Activated T-cell treated with anti-CD3 and anti-CD28 coated beads for 4 hours (primary cell): ENCODE data around the gene TOX3.

Experiments used
- DNase-seq: peaks from one replicate; pipeline ENCODE4 v3.0.0-alpha.2; 2020

Gene TOX3

DNA sequence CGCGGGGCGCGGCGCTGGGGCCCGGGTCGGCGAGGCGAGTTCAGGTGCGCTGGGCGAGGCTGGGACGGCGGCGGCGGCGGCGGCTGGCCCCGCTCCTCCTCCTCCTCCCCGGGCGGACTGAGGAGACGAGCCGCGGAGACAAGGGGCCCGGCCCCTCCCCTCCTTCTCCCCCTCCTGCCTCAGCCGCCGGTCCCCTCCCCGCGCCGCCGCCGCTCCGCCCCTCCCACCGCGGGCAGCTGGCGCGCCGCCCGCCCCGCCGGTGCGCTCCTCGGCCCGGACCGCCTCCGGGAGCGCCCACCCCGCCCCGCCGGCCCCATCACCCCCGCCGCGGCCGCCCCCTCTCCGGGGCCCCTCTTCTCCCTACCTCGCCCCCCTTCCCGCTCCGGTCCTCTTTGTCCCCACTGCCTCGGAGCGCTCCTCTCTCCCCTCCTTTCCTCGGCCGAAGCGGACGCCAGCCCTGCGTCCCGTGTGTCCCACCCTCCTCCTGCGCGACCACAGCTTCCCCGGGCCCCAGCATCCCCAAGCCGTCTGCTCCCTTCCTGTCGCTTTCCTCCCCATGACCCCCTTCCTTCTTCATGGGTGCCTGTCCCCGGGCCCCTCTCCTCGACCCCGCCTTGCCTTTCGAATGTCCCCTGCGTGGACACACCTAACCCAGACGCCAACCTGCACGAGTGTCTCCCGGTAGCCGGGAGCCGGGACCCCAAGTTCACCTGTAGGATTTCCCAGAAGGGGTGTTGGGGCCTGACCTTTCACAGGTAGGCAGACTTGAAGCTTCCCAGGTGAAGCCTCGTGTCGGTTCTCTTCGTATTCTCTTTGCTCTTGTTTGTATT lies at the start of gene TOX3:
TSS of gene TOX3 (minus strand) at position 140 of the 830 bp plus-strand sequence. CDS start 420 bp downstream, outside the sequence.
- no peak for DNase-seq

DNA sequence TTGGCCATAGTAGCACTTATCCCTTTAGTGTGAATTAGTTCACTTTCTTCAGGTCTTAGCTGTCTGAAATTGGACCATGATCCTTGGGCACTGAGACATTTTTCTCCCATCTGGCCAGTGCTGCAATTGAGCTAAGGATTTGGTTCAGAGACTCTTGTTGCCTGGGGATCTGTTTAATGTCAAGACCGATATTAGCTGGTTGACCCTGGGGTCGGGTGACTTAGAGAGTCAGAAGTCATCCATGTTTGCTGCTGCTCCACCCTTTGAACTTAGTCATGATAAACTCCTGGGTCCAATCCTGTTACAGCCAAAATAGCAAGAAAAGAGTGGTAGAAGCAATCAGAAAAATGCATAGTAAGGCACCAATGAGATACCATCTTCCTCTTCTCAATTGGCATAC lies 45.8 kb upstream of the TOX3 start:
- DNase-seq, result no peak

DNA sequence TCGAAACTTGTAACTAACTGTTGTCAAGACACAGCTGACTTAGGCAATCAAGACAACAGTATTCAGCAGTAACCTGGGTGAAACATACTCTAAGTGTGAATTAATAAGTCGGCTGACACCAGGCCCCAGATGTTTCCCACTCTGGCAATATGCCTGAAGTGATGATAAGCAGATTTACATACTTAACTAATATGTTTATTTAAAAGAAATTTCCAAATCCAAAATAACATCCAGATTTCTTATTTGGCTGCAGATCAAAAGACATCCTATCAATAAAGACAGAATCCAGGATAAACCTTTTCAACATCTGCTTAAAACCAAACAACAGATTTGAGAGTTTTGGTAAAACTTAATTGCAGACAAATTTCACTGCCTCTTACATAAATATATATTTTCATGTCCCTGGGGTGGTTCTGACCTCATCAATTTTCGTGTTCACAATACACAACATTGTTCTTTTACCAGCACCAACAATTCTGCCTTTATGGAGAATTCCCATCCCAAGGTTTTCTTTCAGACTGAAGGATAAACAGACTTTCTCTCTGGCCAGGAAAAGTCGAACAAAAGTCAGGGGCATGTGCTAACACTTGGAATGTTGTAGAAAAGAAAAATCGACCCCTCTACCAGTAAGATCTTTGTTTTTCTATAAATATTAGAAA lies 45.1 kb upstream of the TOX3 start:
- DNase-seq, result no peak

DNA sequence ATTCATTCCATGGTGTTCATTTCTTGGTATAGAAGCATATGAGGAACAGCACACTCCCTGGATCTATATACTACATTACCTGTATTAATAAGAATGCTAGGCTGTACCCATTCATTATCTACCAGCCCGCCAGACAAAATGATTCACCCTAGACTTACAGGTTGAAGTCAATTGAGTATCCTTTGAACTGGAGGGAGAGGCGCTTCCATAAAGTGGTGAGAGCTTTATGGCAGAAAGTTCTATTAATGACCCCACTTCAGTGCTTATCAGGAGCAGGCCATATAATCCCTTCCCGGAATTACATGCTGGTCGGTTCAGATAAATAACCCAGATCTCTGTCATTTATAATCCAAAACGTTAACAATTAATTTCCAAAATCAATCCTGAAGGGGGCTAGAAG lies 44.5 kb upstream of the TOX3 start:
- DNase-seq, result no peak

GRCh38 chr16:52586159-52586558 lies 39.2 kb upstream of the TOX3 start:
- no peak for DNase-seq

GRCh38 chr16:52584354-52585320 lies 37.7 kb upstream of the TOX3 start:
- DNase-seq, result no peak

DNA sequence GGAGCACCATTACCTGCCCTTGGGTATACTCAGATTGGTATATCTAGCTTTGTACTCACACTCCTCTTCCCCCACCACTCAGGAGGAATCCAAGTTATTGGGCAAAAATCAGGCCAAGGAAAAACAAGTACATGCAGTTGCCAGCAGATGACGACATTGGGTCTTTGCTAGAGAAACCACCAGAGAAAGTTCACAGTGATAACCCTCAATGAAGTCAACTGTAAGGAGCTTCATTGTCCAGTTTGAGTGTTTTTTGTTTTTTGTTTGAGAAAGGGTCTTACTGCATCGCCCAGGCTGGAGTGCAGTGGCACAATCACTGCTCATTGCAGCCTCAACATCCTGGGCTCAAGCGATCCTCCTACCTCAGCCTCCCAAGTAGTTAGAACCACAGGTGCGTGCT lies 34.6 kb upstream of the TOX3 start:
- DNase-seq, result no peak

DNA sequence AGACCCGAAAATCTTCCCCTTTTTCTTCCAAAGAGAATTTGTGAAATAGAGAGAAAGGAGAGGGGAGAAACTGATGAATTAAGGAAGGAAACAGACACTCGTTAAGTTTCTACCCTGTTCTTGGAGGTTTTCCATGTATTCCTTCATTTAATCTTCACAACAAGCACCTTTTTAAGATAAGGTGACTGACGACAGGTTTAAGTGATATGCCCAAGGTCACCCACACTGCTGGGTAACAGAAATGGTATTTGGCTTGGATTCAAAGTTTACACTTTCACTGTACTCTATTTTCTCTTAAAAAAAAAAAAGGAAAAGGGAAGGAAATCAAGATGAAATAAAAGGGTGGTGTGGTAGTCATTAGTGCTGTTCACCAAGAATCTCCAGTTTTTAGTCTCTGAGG lies 33.5 kb upstream of the TOX3 start:
- no peak for DNase-seq

- DNase-seq, result no peak
These were observed 32.0 kb upstream of the TOX3 start for GRCh38 chr16:52578829-52579498.

DNA sequence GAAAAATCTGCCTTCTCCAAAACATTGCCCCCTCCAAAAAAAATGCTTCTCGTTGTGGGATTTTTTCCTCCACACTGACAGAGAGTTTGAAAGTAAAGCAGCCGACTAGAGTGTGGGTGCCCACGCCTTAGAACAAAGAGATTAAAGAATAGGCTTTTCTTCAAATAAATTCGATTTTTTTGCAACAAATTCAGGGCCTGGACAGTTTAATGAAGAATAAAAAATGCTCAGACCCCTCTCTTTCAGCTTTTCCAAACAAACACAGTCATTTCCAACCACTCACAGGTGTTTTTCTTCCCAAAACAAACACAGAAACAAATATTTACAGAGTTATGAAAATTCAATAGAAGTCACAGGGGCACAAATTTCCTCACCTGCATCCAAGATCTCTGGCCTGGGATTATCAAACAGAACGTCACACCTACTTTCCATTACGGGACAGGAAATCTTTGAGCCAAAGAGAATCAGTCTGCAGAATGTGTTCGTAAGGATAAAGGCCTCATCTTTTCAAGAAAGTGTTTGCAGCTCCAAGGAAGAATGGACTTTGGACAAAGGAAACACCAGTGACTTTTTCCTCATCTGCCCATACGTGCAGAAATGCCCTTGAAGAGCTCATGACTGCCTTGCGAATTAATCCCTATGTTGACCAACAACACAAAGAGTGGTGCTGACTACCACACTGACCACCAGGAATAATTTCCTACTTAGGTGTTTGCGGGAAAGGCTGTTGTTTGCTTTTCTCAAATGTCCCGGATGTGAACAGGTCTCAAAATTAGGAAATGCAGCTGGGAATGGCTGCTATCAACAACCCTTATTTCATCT lies 31.3 kb upstream of the TOX3 start:
- no peak for DNase-seq

DNA sequence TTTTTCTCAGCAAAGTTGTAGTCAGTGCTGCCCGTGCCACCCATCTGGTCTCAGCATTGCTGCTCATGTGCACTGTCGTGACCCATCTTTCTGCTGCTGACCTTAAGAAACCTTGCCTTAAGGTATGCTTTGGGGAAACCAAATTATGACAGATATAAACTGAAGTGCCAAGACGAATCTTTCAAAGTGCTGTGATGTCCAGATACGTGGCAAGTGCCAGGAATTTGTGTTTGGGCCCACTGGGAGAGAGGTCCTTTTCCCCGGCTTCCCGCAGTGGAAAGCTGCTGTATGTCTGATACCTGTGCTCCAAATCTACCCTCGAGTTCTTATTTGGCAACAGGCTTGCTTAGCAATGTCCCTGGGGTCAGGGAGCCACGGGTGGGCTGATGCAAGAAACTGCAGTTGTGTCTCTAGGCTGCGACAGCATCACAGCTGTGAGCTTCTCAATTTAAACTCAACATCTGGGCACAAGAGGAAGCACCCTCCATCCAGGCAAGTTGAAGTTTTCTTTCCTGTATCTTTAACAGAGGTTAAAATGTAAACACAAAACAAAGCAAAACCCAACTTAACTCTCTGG lies 30.3 kb upstream of the TOX3 start:
- DNase-seq, result no peak

DNA sequence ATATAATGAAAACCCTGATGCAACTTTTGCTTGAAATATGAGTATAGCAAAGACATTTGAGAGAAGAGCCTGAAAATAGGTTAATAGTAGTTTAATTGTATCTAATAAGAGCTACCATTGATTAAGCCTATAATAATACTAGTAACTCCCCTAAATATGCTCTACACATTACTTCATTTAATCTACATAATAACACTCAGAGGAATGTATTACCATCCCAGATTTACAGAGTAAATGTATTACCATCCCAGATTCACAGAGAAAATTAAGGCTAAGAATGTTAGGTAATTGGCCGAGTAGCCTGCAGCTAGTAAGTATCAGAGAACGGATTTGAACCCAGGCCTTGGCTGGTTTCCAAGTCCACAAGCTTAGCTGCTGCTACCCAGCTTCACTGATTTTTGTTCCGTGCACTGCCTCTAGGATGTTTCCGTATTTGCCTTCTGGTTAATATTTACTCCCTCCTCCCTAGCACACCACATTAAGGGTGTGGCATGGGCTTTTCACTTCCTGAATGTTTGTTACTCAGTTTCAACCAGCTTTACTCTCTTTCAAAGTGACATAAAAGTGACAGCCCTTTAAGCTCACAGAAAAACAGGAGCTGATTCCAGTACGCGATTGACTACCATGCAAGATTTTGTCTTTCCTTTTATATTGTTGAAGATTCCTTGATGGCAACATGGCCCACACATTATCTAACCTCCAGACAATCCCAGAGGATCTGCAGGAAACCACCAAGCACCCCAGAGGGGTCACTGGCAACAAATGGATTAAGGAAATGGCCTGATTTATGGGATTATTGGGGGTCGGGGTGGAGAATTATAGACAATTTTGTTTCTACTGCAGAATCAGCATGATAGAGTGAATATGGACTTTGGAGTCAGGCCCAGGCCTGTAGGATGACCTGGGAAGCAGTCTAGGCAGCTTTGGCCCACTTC lies 26.7 kb upstream of the TOX3 start:
- DNase-seq, result no peak

GRCh38 chr16:52572656-52573055 lies 25.7 kb upstream of the TOX3 start:
- no peak for DNase-seq

DNA sequence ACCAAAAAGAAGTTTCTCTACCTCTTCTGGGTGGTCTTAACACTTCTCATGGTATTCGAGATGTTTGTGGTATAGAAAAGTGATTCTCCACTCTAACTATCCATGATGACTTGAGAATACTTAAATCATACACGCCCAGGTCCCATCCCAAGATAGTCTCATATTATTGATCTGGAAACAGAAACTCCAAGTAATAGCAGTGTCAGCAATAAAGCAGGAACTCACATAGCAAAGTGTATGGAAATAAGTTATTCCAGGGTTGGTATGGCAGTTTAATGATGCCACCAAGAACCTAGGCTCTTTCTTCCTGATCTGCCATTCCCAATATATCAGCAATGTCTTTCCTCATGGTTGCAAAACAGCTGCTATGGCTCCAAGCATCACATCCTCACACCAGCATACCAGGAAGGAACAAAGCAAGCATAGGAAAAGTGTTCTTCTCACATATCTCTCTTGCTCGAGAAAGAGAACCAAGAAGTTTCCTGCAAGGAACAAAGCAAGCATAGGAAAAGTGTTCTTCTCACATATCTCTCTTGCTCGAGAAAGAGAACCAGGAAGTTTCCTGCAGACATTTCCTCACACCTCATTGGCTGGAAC lies 23.6 kb upstream of the TOX3 start:
- DNase-seq, result no peak

- DNase-seq, result no peak
These were observed 22.8 kb upstream of the TOX3 start for GRCh38 chr16:52569701-52570100.

DNA sequence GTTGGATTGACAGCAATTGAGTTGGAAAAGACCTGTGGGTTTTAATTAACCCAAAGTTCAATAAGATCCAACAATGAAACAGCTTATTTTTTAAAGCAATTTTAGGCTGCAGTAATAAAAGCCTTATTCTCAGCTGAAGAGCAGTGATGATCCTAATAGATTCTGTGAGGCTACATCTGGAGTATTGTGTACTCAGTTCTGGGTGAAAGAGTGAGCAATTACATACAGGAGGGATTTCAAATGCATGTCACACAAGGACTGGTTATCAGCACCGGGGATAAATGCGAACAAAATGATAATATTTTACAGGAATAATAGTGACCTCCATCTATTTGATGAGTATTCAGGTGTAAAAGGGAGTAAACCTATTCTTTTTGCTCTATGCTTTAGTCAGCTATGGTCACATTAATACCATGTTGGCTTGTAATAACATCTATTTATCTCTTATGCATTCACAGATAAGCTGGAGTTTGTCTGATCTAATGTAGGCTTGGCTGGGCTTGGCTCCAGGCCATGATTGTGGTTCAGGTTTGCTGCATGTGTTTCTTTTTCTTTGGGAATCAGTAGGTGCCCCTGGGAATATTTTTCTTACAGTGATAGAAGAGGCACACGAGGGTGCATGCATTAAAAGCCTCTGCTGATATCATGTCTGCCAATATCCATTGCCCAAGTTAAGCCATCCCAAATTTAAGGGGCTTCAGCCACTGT lies 22.2 kb upstream of the TOX3 start:
- no peak for DNase-seq

GRCh38 chr16:52568495-52568894 lies 21.6 kb upstream of the TOX3 start:
- no peak for DNase-seq

DNA sequence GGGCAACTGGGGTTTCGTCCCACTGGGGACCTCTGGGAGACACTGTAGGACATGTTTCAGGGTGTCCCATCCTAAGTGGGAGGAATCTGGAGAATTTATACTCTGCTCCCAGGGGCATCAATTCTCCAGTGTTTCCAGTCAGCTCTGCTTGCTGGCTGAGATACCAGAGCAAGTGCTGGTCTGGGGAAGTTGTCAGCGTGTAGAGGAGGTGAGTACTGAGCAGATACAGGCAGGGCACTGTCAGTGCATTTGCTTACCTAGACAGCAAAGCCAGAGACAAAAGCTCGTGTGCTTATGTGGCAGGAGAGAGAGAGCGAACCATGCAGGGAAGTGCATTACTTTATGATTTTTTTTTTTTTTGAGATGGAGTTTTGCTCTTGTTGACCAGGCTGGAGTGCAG lies 20.2 kb upstream of the TOX3 start:
- no peak for DNase-seq
